GM12878 (cell line): ENCODE results near the gene SMPDL3B. TPM values are rescaled to one million over a fixed set of nuclear protein-coding genes. Genes with fewer than 3 reads are reported as not detected.

Experiments used
- CBFB ChIP-seq: IDR thresholded peaks from 2 replicates; pipeline ENCODE4 v1.6.1; 2016; ENCODE audit warnings: antibody characterized with exemption, low read depth
- FOS ChIP-seq: IDR thresholded peaks from 3 replicates; pipeline ENCODE4 v1.6.1; 2011; ENCODE audit warnings: borderline replicate concordance; ENCODE audit not compliant: insufficient read length; ENCODE audit errors: extremely low read depth
- MXI1 ChIP-seq: fragments of 150-350 bp; IDR thresholded peaks from 2 replicates; pipeline ENCODE4 v1.6.1; 2011; ENCODE audit warnings: low read depth, mild to moderate bottlenecking, inconsistent platforms, low read length, improper control_type of control experiment
- MYB ChIP-seq: fragments of 150-350 bp; IDR thresholded peaks from 2 replicates; pipeline ENCODE4 v1.6.1; 2014; ENCODE audit warnings: mild to moderate bottlenecking, low read depth, low read length, borderline replicate concordance
- NFIC ChIP-seq: IDR thresholded peaks from 2 replicates; pipeline ENCODE4 v1.6.1; 2012; ENCODE audit warnings: low read depth, mild to moderate bottlenecking, inconsistent platforms, low read length, moderate library complexity
- NFXL1 ChIP-seq: fragments of 450-650 bp; IDR thresholded peaks from 2 replicates; pipeline ENCODE4 v1.6.1; 2017; ENCODE audit warnings: antibody characterized with exemption, mild to moderate bottlenecking, borderline replicate concordance
- NFYA ChIP-seq: IDR thresholded peaks from 2 replicates; pipeline ENCODE4 v1.6.1; 2011; ENCODE audit warnings: low read depth, mild to moderate bottlenecking, low read length, improper control_type of control experiment, borderline replicate concordance
- NFYB ChIP-seq: IDR thresholded peaks from 2 replicates; pipeline ENCODE4 v1.6.1; 2011; ENCODE audit warnings: low read depth, mild to moderate bottlenecking, low read length, improper control_type of control experiment, moderate library complexity; ENCODE audit not compliant: insufficient read depth
- POLR2A ChIP-seq: IDR thresholded peaks from 2 replicates; pipeline ENCODE4 v1.6.1; 2011; ENCODE audit warnings: low read depth, mild to moderate bottlenecking, low read length
- RELA ChIP-seq: fragments of 450-650 bp; IDR thresholded peaks from 2 replicates; pipeline ENCODE4 v1.8.0; 2014; ENCODE audit warnings: borderline replicate concordance; ENCODE audit not compliant: partially characterized antibody
- SMAD1 ChIP-seq: fragments of 450-650 bp; IDR thresholded peaks from 2 replicates; pipeline ENCODE4 v1.6.1; 2018; ENCODE audit warnings: mild to moderate bottlenecking, low read depth; ENCODE audit not compliant: partially characterized antibody
- SMC3 ChIP-seq: IDR thresholded peaks from 2 replicates; pipeline ENCODE4 v1.6.1; 2011; ENCODE audit warnings: low read length, improper control_type of control experiment, borderline replicate concordance
- SREBF1 ChIP-seq: IDR thresholded peaks from 2 replicates; pipeline ENCODE4 v1.6.1; 2012; ENCODE audit warnings: mild to moderate bottlenecking, low read length
- STAT1 ChIP-seq: fragments of 450-650 bp; conservative IDR thresholded peaks from 2 replicates; pipeline ENCODE4 v1.6.1; 2014; ENCODE audit warnings: antibody characterized with exemption, mild to moderate bottlenecking
- SUPT20H ChIP-seq: IDR thresholded peaks from 2 replicates; pipeline ENCODE4 v1.6.1; 2011; ENCODE audit warnings: low read depth, mild to moderate bottlenecking, low read length, moderate library complexity, borderline replicate concordance; ENCODE audit not compliant: control insufficient read depth
- TAF1 ChIP-seq: IDR thresholded peaks from 2 replicates; pipeline ENCODE4 v1.6.1; 2011; ENCODE audit warnings: mild to moderate bottlenecking, low read depth, low read length, borderline replicate concordance
- TARDBP ChIP-seq: IDR thresholded peaks from 2 replicates; pipeline ENCODE4 v1.6.1; 2016; ENCODE audit warnings: borderline replicate concordance
- ZNF217 ChIP-seq: fragments of 450-650 bp; IDR thresholded peaks from 2 replicates; pipeline ENCODE4 v1.6.1; 2017; ENCODE audit warnings: antibody characterized with exemption, mild to moderate bottlenecking
- ZNF24 ChIP-seq: fragments of 450-650 bp; IDR thresholded peaks from 2 replicates; pipeline ENCODE4 v1.6.1; 2017; ENCODE audit warnings: antibody characterized with exemption, mild to moderate bottlenecking
- ZSCAN29 ChIP-seq: fragments of 450-650 bp; IDR thresholded peaks from 2 replicates; pipeline ENCODE4 v1.6.1; 2017; ENCODE audit warnings: mild to moderate bottlenecking, moderate library complexity
- ZZZ3 ChIP-seq: IDR thresholded peaks from 2 replicates; pipeline ENCODE4 v1.6.1; 2011; ENCODE audit warnings: low read depth; ENCODE audit not compliant: control insufficient read depth, insufficient read length
- polyA plus RNA-seq, 11 experiments: library from polyadenylated mRNA; depleted of rRNA in 4 of 11; unstranded in 6 of 11; stranded (reverse) in 5 of 11; fragments of >200 nt; fragmentation: Nextera tagmentation in 4 of 11; fragmentation: Illumina TruSeq in 1 of 11; extraction: Ambion mirVana in 4 of 11; extraction: Trizol in 1 of 11; gene quantifications; 1 replicate in 1 of 11; 2 replicates in 10 of 11; pipeline versions ENCODE4 v1.2.1 to v1.2.3, GENCODE V29; 2011 to 2016; ENCODE audit warnings: inconsistent platforms in 2 of 11, missing spikeins in 2 of 11, low read depth in 1 of 11
- total RNA-seq, 4 experiments: library from RNA; depleted of rRNA in 3 of 4; stranded (reverse); fragments of >200 nt in 3 of 4; fragmentation: Illumina TruSeq in 1 of 4; extraction: Trizol in 1 of 4; gene quantifications; 2 replicates each; pipeline versions ENCODE4 v1.2.1 to v1.2.3, GENCODE V29; 2013 to 2021
- TF ChIP-seq, protein P1 (sequence below): fragments of 450-650 bp; IDR thresholded peaks from 2 replicates; pipeline ENCODE4 v1.6.1; 2017; ENCODE audit warnings: mild to moderate bottlenecking, low read depth, inconsistent platforms; ENCODE audit not compliant: poor library complexity, severe bottlenecking
- TF ChIP-seq, protein P2 (sequence below): IDR thresholded peaks from 2 replicates; pipeline ENCODE4 v1.6.1; 2011; ENCODE audit warnings: borderline replicate concordance, low read depth, mild to moderate bottlenecking, moderate library complexity, low read length; ENCODE audit not compliant: insufficient read depth, poor library complexity, severe bottlenecking
- TF ChIP-seq, protein P3 (sequence below): fragments of 450-650 bp; IDR thresholded peaks from 2 replicates; pipeline ENCODE4 v1.6.1; 2016; ENCODE audit warnings: mild to moderate bottlenecking, moderate library complexity, borderline replicate concordance

The SMPDL3B gene
- total and polyA plus RNA-seq, 10 of the 15 experiments (the other 5 are each of a cell fraction or from before 2014, with no cell fraction given) = 0.56 to 2.7 (median 1.0) TPM

DNA sequence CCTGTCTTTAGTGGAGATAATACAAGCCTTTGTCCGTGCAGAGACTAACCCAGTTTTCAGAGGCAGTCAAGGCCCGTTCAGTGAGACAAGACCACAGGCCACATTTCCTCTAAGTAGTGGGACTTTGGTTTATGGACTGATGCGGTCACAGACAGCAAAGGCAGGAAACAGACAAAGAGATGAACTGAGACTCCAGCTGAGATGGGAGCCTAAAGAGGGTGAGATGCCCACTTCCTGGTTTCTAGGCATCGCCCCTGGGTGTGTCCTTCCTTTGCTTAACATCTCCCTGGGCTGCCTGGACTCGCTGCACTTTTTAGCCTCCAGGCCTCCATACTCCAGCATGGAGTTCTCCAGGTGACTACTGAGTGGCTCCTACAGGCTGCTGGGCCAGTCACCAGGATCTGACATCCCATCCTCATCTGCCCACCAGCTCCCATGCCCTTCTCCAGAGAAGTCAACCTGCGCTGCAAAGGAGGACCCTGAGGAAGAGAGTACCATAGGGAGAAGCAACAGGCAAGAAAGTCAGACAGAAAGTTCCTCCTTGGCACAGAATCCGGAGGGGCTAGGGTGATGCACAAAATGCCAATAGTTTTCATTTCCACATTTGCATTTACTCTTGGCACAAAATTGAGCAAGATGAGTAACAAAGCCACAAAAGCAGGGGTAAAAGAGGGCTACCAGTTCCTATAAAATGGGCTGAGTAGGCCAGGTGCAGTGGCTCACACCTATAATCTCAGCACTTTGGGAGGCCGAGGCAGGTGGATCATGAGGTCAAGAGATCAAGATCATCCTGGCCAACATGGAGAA is 47.4 kb upstream of the SMPDL3B start (continued):
- TF ChIP-seq SMAD1 (no peak), NFYA (no peak), CBFB (peak; percentile 47; the same call in 1 of the 2 replicates), SMC3 (peak; percentile 20; the same call in 1 of the 2 replicates), POLR2A (peak; percentile 58; the same call in 1 of the 2 replicates), SUPT20H (no peak), NFIC (0 out of 2 replicates have a peak, but pooled peaks have one; percentile 32), FOS (no peak), ZNF217 (no peak), ZZZ3 (no peak), NFYB (no peak), SREBF1 (no peak), NFXL1 (no peak), TARDBP (no peak), TAF1 (no peak), MXI1 (no peak), STAT1 (no peak), ZSCAN29 (no peak), RELA (no peak), ZNF24 (no peak), MYB (no peak)
- TF ChIP-seq, protein P1, sequence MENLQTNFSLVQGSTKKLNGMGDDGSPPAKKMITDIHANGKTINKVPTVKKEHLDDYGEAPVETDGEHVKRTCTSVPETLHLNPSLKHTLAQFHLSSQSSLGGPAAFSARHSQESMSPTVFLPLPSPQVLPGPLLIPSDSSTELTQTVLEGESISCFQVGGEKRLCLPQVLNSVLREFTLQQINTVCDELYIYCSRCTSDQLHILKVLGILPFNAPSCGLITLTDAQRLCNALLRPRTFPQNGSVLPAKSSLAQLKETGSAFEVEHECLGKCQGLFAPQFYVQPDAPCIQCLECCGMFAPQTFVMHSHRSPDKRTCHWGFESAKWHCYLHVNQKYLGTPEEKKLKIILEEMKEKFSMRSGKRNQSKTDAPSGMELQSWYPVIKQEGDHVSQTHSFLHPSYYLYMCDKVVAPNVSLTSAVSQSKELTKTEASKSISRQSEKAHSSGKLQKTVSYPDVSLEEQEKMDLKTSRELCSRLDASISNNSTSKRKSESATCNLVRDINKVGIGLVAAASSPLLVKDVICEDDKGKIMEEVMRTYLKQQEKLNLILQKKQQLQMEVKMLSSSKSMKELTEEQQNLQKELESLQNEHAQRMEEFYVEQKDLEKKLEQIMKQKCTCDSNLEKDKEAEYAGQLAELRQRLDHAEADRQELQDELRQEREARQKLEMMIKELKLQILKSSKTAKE = no peak
- TF ChIP-seq, protein P2, sequence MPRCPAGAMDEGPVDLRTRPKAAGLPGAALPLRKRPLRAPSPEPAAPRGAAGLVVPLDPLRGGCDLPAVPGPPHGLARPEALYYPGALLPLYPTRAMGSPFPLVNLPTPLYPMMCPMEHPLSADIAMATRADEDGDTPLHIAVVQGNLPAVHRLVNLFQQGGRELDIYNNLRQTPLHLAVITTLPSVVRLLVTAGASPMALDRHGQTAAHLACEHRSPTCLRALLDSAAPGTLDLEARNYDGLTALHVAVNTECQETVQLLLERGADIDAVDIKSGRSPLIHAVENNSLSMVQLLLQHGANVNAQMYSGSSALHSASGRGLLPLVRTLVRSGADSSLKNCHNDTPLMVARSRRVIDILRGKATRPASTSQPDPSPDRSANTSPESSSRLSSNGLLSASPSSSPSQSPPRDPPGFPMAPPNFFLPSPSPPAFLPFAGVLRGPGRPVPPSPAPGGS = no peak
- TF ChIP-seq, protein P3, sequence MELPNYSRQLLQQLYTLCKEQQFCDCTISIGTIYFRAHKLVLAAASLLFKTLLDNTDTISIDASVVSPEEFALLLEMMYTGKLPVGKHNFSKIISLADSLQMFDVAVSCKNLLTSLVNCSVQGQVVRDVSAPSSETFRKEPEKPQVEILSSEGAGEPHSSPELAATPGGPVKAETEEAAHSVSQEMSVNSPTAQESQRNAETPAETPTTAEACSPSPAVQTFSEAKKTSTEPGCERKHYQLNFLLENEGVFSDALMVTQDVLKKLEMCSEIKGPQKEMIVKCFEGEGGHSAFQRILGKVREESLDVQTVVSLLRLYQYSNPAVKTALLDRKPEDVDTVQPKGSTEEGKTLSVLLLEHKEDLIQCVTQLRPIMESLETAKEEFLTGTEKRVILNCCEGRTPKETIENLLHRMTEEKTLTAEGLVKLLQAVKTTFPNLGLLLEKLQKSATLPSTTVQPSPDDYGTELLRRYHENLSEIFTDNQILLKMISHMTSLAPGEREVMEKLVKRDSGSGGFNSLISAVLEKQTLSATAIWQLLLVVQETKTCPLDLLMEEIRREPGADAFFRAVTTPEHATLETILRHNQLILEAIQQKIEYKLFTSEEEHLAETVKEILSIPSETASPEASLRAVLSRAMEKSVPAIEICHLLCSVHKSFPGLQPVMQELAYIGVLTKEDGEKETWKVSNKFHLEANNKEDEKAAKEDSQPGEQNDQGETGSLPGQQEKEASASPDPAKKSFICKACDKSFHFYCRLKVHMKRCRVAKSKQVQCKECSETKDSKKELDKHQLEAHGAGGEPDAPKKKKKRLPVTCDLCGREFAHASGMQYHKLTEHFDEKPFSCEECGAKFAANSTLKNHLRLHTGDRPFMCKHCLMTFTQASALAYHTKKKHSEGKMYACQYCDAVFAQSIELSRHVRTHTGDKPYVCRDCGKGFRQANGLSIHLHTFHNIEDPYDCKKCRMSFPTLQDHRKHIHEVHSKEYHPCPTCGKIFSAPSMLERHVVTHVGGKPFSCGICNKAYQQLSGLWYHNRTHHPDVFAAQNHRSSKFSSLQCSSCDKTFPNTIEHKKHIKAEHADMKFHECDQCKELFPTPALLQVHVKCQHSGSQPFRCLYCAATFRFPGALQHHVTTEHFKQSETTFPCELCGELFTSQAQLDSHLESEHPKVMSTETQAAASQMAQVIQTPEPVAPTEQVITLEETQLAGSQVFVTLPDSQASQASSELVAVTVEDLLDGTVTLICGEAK = no peak
